HS-5 (cell line): Measurements from ENCODE around the gene TOX2.
A peak's percentile ranks its signal among the peaks of the same experiment; 100 is the strongest.

ENCODE experiments used
- DNase-seq: peaks from one replicate; pipeline ENCODE4 v3.0.0-alpha.2; 2012; ENCODE audit warnings: low read depth

Gene TOX2

DNA sequence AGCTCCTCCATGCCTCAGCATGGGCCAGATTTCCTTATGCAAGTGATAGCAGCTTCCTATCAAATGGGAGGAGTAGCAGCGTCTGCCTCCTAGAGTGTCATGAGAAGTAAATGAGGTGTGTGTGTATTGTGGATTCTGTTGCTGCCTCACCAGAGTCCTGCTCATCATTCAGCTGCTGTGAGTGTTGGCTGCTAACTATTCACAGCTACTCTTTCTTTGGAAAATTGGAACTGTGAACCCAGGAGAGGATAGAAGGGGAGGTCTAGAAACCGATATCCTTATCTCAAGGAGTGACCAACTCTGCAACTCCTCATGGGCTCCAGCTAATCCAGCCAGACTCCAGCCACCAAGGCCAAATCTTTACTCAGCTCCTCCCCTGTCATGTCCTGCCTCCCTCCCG lies 63.3 kb downstream of the TOX2 start:
- no peak for DNase-seq

DNA sequence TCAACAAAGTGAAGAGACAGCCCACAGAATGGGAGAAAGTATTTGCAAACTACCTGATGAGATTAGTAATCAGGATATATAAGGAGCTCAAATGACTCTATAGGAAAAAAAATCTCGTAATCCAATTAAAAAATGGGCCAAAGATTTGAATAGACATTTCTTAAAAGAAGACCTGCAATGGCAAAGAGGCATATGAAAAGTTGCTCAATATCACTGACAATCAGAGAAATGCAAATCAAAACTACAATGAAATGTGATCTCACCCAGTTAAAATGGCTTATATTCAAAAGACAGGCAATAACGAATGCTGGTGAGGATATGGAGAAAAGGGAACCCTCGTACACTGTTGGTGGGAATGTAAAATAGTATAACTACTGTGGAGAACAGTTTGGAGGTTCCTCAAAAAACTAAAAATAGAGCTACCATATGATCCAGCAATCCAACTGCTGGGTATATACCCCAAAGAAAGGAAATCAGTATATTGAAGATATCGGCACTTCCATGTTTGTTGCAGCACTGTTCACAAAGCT lies 65.0 kb downstream of the TOX2 start:
- DNase-seq = no peak

DNA sequence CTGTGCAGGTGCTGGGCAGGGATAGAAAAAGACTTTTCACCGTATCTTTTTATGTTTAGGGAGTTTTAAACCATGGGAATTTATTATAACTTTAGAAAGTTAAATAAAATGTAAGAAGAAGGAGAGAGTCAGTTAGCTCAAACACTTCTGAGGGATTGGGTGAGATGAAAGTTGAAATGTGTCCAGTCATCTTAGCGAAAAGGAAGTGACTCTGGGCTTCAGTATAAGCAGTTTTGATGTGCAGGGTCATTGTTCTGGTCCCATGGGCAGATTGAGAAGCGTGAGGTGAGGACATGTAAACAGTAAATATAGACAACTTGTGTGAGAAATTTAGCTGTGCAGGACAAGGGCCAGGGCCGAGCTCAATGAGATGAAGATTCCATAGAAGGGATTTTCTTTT lies 66.9 kb downstream of the TOX2 start:
- DNase-seq = no peak

DNA sequence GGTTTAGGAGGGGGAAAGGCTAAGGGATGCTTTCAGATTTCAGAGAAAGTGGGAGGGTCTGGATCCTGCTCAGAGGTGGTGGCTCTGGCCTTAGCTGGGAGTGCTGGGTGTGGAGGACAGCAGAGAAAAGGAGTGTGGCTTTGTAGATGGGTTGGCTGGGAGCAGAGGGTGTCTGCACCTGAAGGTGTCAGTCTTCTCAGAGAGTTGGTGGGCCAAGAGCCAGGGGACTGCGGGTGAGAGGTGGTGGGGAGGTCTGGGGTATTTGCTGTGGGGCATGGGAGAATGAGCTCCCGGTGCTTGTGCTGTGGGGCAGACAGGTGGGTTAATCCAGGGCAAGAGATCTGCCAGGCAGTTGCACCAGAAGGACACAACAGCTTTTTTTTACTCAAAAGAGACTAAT lies 67.4 kb downstream of the TOX2 start:
- no peak for DNase-seq

DNA sequence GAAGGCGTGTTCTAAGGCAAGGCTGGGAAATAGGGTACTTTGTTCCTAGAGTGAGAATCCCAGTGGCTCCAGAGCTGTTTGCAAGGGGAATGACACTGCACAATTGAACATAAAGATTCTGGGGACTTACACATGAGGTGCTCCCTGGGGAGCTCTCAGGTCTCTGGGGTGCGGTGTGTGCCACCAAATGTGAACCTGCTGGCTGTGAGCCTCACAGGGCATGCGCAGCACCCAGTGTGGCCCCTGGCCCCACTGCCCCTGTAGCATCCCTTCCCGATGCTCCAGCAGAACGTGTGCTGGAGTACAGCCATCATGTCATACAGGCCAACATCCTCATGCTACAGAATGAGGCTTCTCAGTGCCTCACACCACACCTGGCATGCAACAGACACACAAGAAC lies 68.2 kb downstream of the TOX2 start:
- no peak for DNase-seq

DNA sequence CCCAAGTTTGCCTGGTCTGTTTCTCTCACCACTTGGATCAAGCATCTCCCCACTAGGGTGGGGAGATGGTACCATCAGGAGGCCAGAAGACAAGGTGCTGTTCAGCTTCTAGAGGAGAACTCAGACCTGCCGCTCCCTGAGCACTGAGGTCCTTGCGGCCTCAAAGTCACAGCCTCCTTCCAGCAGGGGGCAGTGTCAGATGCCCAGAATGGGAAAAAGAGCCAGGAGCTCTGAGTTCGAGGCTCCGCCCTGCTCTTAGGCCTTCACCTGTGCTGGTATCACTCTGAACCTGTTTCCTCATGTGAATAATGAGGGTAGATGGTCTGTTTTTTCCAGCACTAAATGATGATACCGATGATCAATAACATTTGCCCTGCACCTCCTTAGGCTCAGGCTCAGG lies 68.7 kb downstream of the TOX2 start:
- no peak for DNase-seq

DNA sequence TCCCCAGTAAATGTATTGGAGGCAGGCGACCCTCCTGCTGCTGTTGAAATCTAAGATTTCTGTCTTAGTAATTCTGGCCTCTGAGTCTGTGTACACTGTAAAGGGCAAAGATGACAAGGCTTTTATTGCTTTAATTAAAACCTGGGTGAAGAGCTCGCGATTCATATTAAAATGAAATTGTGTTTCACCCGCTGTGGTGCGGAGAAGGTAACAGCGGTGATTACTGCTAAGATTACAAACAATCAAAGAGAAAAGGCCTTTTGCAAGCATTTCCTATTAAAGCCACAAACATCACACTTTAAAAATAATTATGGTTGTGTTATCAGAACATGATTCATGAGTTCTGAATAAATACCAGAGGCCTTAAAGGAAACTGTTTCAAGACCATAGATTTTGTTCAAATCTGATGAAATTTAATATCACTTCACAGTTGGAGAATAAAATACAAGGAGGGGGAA lies 69.3 kb downstream of the TOX2 start:
- no peak for DNase-seq

DNA sequence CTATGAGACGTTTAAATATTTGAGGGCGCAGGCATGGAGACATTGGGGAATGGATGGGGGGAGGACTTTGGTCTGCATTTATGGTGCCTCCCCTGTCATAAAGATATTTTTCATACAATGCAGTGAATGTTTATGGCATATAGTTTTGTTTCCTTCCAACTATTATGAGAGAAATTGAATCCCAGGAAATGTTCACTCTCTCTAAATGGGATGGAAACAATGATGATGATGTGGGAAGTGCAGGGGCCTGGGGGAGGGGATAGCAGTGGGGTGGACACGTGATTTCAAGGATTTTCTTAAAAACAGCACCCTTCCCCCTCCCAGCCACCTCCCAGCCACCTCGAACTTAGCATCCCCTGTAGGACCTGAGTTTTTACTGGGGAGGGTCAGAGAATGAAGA lies 69.9 kb downstream of the TOX2 start:
- no peak for DNase-seq

DNA sequence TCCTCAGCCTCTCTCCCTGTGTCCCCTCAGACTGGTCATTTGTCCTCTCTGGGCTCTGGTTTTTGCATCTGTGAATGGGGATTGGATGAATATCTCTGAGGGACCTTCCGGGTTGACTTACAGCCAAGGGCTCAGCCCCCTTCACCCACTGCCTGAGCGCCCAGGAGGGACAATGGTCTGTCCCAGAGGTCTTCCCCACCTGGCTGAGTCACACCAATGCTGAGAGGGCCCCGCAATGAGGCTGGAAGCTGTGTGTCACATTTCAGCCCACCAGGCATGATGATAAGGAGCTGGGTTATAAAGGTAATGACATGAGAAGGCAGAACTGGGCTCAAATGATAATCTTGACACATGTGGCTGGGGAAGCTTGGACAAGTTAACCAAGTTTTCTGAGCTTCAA lies 70.5 kb downstream of the TOX2 start:
- no peak for DNase-seq

DNA sequence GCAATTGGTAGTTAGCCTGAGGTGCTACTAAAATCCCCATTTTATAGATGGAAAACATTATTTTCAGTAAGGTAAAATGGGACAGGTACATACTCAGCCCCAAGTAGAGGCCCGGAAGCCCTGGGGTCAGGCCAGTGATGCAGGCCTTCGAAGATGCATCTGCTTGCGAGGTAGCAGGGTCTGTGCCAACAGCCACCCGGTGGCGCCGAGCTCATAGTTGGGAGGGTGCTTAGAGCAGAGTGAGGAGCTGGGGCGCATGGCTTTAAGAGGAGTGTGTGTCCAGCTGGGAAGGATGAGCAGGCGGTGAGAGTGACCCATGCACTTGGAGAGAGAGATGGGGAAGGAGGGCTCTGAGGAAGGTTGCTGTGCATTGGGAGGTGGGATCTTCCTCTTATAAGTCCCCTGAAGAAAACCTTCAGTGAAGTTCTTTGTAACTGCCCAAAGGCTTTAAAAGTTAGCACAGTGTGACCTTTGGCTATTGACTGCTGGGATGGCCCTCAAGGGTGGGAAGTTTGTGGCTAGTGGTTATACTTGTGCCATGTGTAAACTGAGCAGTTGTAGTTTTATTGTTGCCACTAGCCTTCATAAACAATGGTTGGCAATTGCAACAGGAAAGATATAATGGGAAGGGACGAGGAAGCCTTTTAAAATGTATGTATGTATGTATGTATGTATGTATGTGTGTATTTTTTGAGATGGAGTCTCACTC lies 71.1 kb downstream of the TOX2 start:
- no peak for DNase-seq

DNA sequence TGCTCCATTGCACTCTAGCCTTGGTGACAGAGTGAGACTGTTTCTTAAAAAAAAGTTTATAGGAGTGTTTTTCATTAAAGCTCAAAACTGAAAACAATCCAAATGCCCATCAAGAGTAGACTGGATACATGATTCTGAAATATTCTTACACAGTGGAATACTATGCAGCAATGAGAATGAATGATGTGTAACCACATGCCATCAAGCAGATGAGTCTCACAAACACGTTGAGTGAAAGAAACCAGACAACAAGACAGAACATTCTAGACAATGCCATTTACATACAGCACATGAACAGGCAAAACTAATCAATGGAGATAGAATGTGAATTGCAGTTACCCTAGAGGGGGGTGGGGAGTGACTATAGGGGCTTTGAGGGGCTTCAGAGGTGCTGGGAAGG lies 72.4 kb downstream of the TOX2 start:
- no peak for DNase-seq

DNA sequence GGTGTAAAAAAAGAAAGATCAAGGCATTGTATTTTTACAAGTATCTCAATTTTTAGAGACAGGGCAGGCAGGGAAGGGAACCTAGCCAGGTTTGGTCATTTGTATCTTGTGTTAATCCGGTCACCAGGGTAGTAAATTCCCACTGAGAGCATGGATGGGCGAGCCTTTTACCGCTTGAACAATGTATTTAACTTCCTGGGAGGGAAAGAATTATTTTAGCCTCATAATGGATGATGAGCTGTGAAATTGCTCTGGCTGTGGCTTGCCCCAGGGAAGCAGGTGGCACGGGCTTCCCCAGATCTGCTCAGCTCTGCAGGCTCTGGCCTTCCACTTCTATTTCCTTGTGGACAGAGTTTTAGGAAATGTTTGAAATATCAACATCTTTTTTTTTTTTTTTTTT lies 72.9 kb downstream of the TOX2 start:
- no peak for DNase-seq

DNA sequence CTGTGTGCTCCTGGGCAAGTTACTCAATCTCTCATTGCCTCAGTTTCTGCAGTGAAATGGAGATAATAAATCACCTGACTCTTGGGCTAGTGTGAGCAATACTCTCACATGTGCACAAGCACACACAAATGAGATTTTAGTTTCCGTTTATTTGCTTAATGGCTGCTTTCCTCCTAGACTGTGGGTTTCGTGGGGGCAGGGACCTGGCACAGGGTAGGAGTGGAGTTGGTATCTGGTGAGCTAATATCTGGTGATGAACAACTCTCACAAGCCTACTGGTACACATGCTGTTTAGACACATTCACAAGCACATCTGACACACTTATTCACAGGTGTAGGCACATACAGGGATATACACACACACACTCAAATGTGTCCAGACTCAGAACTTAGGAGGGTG lies 73.8 kb downstream of the TOX2 start:
- DNase-seq = no peak

DNA sequence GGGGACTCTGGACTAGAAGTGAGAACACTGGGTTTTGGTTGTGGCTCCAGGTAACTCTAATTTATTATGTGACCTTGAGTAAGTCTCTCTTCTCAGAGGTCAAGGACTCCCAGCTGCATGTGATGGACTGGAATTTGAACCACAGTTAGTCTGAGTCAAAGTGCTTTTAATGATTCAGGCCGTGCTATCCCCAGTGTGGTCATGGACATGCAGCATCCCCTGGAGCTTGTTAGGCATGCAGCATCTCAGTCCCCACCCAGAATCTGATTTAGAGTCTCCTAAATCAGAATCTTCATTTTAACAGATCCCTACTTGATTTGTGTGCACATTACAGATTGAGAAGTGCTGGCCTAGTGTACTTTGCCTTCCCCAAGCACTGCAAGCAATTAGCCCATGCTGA lies 74.2 kb downstream of the TOX2 start:
- no peak for DNase-seq

DNA sequence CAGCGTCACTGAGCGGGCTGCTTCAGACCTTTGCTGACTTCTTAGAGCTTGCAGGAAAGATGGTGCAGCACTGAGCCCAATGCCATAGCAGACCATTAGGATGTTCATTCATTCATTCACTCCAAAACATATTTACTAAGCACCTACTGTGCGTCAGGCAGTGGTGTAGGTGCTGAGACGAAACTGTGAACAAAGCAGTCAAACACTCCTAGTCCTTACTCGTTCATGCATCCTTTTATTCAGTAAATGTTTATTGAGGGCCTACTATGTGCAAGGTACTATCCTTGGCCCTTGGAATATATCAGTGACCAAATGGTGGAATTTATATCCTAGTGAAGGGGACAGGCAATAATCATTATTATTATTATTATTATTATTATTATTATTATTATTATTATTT lies 76.6 kb downstream of the TOX2 start:
- no peak for DNase-seq

DNA sequence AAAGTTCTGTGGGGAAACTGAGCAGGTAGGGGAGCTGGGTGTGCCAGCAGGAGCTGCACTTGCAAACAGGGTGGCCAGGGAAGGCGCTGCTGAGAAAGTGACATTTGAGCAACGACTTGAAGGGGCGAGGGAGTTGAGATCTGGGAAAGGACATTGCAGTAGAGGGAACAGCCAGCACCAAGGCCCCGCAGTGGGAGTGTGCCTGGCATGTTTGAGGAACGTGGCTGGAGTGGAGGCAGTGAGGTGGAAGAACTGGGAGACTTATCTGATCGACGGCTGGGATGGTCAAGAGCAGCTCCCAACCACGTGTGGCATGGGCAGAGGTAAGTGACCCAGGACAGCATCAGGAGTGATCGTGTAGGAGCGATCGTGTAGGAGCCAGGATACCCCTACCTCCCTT lies 77.3 kb downstream of the TOX2 start:
- DNase-seq = no peak

DNA sequence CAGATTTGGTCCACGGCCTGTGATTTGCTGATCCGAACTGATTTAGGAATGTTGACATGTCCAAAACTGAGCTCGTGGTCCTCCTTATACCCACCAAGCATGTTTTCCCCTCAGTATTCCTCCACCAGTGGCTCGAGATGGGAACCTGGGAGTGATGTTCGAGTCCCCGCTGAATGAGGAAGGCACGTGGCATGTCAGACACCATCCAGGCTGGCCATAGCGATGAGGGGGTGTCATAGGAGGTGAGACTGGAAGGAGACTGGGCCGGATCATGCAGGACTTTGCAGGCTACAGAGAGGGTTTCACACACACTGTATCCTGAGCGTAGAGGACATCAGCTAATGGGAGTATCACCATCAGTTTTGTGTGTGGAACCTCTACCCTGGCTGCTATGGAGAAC lies 78.2 kb downstream of the TOX2 start:
- no peak for DNase-seq

DNA sequence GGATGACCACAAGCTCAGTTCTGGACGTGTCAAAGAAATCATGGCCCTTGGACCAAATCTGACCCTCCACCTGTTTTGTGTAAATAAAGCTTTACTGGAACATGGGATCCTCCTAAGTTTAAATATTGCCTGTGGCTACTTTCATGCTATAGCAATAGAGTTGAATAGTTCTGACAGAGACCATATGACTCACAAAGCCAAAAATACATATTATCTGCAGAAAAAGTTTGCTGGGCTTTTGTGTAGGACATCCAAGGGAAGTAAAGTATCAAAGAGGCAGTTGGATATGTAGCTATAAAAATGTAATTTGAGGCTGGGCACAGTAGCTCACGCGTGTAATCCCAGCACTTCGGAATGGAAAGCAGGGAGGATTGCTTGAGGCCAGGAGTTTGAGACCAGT lies 78.9 kb downstream of the TOX2 start:
- DNase-seq = no peak

DNA sequence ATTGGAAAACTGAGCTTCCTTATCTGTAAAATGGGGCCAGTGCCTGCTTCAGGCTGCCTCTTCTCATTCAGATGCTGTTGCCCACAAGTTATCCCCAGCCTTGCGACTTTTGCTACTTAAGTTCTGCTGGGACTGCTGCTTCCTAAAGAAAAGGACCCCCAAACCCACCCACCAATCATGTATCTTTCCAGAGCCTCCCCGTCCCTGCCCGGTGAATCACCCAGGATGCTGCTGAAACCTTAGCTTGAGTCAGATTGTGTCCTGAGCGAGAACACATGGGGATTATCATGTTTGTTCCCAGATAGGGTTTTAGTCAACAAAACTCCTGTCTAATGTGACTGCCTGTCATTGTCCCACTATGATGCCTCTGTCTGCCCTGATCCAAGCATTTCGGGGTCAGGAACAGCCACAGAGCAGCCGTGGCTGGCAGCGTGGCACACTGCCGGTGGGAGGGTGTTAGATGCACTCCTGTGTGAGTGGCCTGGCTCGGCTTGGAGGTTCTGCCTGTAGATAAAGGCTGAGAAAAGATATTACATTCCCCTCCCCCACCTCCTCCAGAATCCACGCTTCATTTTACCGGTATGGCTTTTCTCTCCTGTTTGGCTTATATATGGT lies 79.9 kb downstream of the TOX2 start:
- DNase-seq = peak; percentile 8

DNA sequence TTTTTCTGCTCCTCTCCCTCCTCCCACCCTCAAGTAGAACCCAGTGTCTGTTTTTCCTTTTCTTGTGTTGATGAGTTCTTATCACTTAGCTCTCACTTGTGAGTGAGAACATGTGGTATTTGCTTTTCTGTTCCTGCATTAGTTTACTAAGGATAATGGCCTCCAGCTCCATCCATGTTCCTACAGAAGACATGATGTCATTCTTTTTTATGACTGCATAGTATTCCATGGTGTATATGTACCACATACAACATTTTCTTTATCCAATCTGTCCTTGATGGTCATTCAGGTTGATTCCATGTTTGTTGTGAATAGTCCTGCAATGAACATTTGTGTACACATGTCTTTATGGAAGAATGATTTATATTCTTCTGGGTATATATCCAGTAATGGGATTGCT lies 81.0 kb downstream of the TOX2 start:
- no peak for DNase-seq

DNA sequence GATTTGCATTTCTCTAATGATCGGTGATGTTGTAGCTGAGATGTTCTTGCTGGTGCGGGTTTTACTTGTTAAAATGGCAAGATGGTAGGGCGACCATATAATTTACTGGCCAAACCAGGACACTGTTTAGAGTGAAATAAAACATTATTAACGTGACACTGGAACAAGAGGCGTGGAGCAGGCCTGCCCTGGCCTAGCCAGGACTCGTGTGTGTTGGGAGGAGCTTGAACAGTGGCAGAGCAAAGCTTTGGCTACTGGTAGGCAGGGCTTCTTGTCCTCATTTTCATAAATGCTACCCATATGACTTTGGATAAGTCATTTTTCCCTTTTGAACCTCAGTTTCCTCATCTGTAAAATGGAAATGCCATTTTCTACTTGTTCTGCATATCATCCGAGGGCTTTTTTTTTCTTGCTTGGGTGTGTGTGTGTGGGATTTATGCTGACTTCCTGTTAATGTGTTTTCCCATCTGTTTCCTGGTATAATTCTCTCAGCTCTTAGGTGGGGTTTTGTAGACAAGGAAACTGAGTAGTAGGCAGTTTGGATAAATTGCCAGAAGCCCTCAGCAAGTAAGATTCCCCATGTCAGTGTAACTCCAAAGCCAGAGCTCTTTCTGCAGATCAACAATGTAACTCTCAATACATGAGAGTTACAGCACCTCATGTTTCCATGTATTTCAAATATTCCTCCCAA lies 81.7 kb downstream of the TOX2 start:
- no peak for DNase-seq

DNA sequence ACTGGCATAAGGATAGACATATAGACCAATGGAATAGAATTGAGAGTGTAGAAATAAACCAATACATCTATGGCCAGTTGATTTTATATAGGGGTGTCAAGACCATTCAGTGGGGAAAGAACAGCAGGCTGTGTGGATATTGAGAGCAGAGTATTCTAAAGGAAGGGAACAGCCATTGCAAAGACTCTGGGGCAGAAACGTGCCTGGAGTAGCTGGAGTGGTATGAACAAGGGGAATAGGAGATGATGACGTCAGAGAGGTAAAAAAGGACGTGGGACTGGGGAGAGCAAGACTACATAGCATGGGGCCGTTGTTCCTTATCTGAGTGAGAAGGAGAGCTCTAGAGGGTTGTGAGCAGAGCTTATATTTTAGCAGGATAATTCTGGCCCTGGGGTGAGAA lies 85.2 kb downstream of the TOX2 start:
- DNase-seq = no peak
